ENCODE results near the gene ARL10. TPM values are rescaled to one million over a fixed set of nuclear protein-coding genes. Genes with fewer than 3 reads are reported as not detected.

ARL10 gene
- polyA plus RNA-seq, 1 donor (not counting 4 experiments of a cell fraction or from before 2014, with no cell fraction given), result 1.6 TPM

DNA sequence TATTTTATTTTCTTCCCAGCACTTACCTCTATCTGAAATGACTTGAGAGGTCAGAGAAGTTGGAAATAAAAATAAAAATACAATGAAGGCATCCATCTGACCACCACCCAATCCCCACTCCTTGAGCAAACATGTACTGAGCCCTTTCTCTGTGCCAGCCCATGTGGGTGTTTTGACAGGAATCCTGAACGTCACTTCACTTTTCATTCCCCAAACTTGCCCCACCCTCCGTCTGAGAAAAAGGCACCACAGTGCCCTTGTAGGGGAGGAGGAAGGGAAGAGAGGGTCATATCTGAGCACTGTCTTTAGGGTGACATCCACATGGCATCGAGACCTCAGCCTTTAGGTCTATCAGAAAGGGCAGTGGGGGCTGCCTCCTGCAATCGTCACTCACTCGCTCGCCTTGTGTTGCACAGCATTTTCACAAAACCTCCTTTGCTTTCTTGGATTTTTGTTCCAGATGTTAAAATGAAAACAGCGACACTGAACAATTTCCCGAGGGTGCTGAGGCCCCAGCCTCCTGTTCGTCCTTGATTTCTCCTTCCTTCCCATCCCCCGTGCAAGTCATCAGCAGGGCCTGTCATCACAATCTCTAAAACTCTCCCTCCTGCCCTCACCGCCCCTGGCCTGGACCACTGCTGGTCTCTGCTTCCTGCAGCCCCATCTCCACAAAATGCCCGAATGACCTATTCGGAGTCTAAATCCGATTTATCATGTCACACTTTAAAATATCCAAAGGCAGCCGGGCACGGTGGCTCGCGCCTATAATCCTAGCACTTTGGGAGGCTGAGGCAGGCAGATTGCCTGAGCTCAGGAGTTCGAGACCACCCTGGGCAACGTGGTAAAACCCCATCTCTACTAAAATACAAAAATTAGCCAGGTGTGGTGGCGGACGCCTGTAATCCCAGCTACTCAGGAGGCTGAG, 36.3 kb downstream of the ARL10 start:
- TF ChIP-seq, protein P1, sequence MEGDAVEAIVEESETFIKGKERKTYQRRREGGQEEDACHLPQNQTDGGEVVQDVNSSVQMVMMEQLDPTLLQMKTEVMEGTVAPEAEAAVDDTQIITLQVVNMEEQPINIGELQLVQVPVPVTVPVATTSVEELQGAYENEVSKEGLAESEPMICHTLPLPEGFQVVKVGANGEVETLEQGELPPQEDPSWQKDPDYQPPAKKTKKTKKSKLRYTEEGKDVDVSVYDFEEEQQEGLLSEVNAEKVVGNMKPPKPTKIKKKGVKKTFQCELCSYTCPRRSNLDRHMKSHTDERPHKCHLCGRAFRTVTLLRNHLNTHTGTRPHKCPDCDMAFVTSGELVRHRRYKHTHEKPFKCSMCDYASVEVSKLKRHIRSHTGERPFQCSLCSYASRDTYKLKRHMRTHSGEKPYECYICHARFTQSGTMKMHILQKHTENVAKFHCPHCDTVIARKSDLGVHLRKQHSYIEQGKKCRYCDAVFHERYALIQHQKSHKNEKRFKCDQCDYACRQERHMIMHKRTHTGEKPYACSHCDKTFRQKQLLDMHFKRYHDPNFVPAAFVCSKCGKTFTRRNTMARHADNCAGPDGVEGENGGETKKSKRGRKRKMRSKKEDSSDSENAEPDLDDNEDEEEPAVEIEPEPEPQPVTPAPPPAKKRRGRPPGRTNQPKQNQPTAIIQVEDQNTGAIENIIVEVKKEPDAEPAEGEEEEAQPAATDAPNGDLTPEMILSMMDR (optimal IDR thresholded peaks at IDR 0.05 in 1 of 3, IDR thresholded peaks at IDR 0.05 in 1 of 3, conservative IDR thresholded peaks at IDR 0.05 in 1 of 3; ENCODE audit: extremely low read depth in 1 of 3, insufficient read depth in 2 of 3, low read length in 3 of 3), result no peak
- no peak for TF ChIP-seq EZH2 (IDR thresholded peaks at IDR 0.05; ENCODE audit: low read length)
- no peaks in the 10 kb centered on the region for H4K20me1 ChIP-seq (ENCODE audit: control insufficient read depth, extremely low read depth, insufficient read depth, low read length)
- H3K79me2 ChIP-seq (ENCODE audit: control insufficient read depth, insufficient read depth, low read length), result peaks cover 61% of the 10 kb centered on the region
- H3K4me2 ChIP-seq (ENCODE audit: control insufficient read depth, extremely low read depth, insufficient read depth, low read depth, low read length), result peak overlapping the region; percentile 77
- H2AFZ ChIP-seq (ENCODE audit: control insufficient read depth, low read length), result no peak overlapping the region
- H3K4me1 ChIP-seq (ENCODE audit: control insufficient read depth, extremely low read depth, insufficient read depth, low read length), result peaks cover 34% of the 10 kb centered on the region
- peak overlapping the region; percentile 62 for H3K9ac ChIP-seq (ENCODE audit: control insufficient read depth, extremely low read depth, insufficient read depth, low read length)
- peak overlapping the region; percentile 68 for H3K27ac ChIP-seq (ENCODE audit: control insufficient read depth, insufficient read depth, low read length)
- peak overlapping the region in 1 of 3 experiments; percentile 26 for H3K4me3 ChIP-seq (ENCODE audit: control insufficient read depth in 2 of 3, extremely low read depth in 1 of 3, insufficient read depth in 2 of 3, low read depth in 1 of 3, low read length in 3 of 3)
- dilution Hi-C loops (cut with MboI; ENCODE audit: extremely low pct_ligation_motif_present, low sequenced_read_pairs), result no loop called here
- H3K9me3 ChIP-seq (ENCODE audit: control insufficient read depth, low read depth, low read length), result no peaks in the 10 kb centered on the region
- DNase-seq (ENCODE audit: low read depth, low spot score) (no peak), FAIRE-seq (no peak)
- H3K36me3 ChIP-seq (ENCODE audit: control insufficient read depth in 2 of 2, extremely low read depth in 1 of 2, insufficient read depth in 2 of 2, low read length in 2 of 2), result peaks cover 34% of the 10 kb centered on the region in 2 experiments
- no peaks in the 10 kb centered on the region for H3K27me3 ChIP-seq (ENCODE audit: control insufficient read depth, extremely low read depth, insufficient read depth, low read length)
- no peaks in the 10 kb centered on the region for H3K9me1 ChIP-seq (ENCODE audit: control insufficient read depth, extremely low read depth, insufficient read depth, low read length)

DNA sequence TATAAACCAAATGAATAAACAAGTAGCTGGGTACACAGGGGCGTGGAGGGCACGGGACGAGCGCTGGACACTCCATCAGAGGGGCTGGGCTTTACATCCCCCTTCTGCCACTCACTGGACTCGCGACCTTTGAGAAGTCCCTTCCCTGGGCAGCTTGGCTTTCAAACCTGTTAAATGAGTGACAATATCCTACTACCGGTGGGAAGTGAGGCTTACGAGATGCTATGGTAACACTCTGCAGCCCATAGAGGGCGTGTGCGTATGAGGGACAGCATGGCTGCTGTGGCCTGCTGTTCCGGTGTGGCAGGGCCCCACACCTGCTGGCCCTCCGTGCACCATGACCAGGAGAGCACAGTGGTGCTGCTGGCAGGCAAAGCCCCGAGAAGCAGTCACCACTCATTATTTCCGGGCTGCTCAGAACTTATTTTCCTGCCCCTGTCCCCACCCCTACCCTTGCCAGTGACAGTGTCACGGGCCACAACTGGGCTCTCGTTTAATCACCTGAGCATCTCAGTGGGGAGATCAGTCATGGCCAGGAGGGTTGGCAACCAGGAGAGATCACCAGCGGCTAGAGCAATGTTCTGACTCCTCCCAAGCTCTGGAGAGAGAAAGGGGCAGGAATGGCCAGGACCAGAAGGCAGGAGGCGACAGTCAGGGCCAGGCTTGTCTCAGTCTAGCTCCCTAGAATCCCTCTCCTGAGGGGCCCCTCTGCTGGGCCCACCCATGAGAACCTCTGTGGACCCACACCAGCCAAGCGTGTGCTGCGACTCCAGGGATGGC, 40.6 kb downstream of the ARL10 start:
- Histone ChIP-seq H3K27ac (ENCODE audit: control insufficient read depth, insufficient read depth, low read length) (no peak overlapping the region), H3K9me1 (ENCODE audit: control insufficient read depth, extremely low read depth, insufficient read depth, low read length) (no peaks in the 10 kb centered on the region), H4K20me1 (ENCODE audit: control insufficient read depth, extremely low read depth, insufficient read depth, low read length) (peaks cover 4% of the 10 kb centered on the region), H3K27me3 (ENCODE audit: control insufficient read depth, extremely low read depth, insufficient read depth, low read length) (no peaks in the 10 kb centered on the region), H3K36me3 (ENCODE audit: control insufficient read depth in 2 of 2, extremely low read depth in 1 of 2, insufficient read depth in 2 of 2, low read length in 2 of 2) (peaks cover 35 to 40% of the 10 kb centered on the region in 2 experiments), H3K4me1 (ENCODE audit: control insufficient read depth, extremely low read depth, insufficient read depth, low read length) (peaks cover 35% of the 10 kb centered on the region), H3K9ac (ENCODE audit: control insufficient read depth, extremely low read depth, insufficient read depth, low read length) (no peak overlapping the region), H3K9me3 (ENCODE audit: control insufficient read depth, low read depth, low read length) (no peaks in the 10 kb centered on the region), H2AFZ (ENCODE audit: control insufficient read depth, low read length) (no peak overlapping the region), H3K79me2 (ENCODE audit: control insufficient read depth, insufficient read depth, low read length) (peaks cover 71% of the 10 kb centered on the region), H3K4me2 (ENCODE audit: control insufficient read depth, extremely low read depth, insufficient read depth, low read depth, low read length) (no peak overlapping the region), H3K4me3 (ENCODE audit: control insufficient read depth in 2 of 3, extremely low read depth in 1 of 3, insufficient read depth in 2 of 3, low read depth in 1 of 3, low read length in 3 of 3) (no peak overlapping the region)
- FAIRE-seq (no peak), DNase-seq (ENCODE audit: low read depth, low spot score) (no peak)
- TF ChIP-seq, protein P1 (optimal IDR thresholded peaks at IDR 0.05 in 1 of 3, IDR thresholded peaks at IDR 0.05 in 1 of 3, conservative IDR thresholded peaks at IDR 0.05 in 1 of 3; ENCODE audit: extremely low read depth in 1 of 3, insufficient read depth in 2 of 3, low read length in 3 of 3), result peak in 2 of 3 experiments; percentile 14 to 55
- no peak for TF ChIP-seq EZH2 (IDR thresholded peaks at IDR 0.05; ENCODE audit: low read length)
- dilution Hi-C loops (cut with MboI; ENCODE audit: extremely low pct_ligation_motif_present, low sequenced_read_pairs), result no loop called here

Measured in keratinocyte (primary cell).